Measurements from ENCODE around the gene TBL1X. TPM values are rescaled to one million over a fixed set of nuclear protein-coding genes. Genes with fewer than 3 reads are reported as not detected.

The TBL1X gene
- total and polyA plus RNA-seq, 2 of the 8 experiments (the other 6 are each of a cell fraction or from before 2014, with no cell fraction given): 13.3 to 25.6 TPM

DNA sequence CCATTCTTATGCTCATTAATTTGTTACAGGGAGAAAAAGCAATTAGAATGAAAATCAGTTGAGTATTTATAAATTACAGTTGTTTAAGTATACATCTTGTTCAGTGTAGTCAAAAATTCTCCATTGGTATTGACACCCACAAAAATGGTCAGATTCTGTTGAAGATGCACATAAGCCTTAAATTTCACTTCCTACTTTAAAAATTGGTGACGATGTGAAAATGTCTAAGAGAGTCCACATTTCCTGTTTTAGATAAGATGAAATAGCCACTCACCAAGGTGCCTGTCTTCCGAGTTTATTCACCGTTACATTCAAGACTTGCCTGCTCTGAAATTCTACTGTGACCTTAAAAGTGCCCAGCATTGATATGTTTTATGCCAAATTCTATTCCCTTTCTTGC, 207.1 kb downstream of the TBL1X start:
- H2BK20ac ChIP-seq (ENCODE audit: low read length): no peak overlapping the region
- no peaks in the 10 kb centered on the region; a peak in 1 of 8 replicates for H3K36me3 ChIP-seq (ENCODE audit: control insufficient read depth in 2 of 4, insufficient read depth in 4 of 4, low read length in 3 of 4)
- no peak overlapping the region for H3K23ac ChIP-seq (ENCODE audit: insufficient read length)
- H3K9me3 ChIP-seq (ENCODE audit: insufficient read depth in 2 of 2, low read depth in 1 of 2, low read length in 1 of 2): no peaks in the 10 kb centered on the region
- WGBS, 2 experiments (ENCODE audit: extremely low coverage in 1 of 2, insufficient coverage in 1 of 2, insufficient read length in 1 of 2, insufficient replicate concordance in 2 of 2, low coverage in 1 of 2, low lambda C conversion rate in 2 of 2, missing lambda C conversion rate in 1 of 2): 92% methylated on average over 3 of the region's 3 CpGs; no CpG with 5 or more reads in 1 of the 2 experiments
- H2AFZ ChIP-seq (ENCODE audit: low read length): no peak overlapping the region
- no peak overlapping the region for H3K4me2 ChIP-seq (ENCODE audit: insufficient read depth in 1 of 2, low read depth in 2 of 2, low read length in 2 of 2)
- no peak overlapping the region for H2AK5ac ChIP-seq (ENCODE audit: low read depth, low read length)
- CTCF ChIA-PET (ENCODE audit: partially characterized antibody): no interaction called here
- H4K5ac ChIP-seq (ENCODE audit: insufficient read length, low read depth, low read length): no peak overlapping the region
- no peaks in the 10 kb centered on the region for H3K79me2 ChIP-seq (ENCODE audit: control insufficient read depth in 1 of 2, insufficient read depth in 2 of 2, low read length in 2 of 2)
- H3K27me3 ChIP-seq (replicated peaks in 1 of 4; ENCODE audit: control insufficient read depth in 3 of 4, extremely low read depth in 1 of 4, insufficient read depth in 3 of 4, low read length in 3 of 4): no peaks in the 10 kb centered on the region
- H3K23me2 ChIP-seq (ENCODE audit: low read depth, low read length): no peaks in the 10 kb centered on the region
- no peaks in the 10 kb centered on the region for H4K20me1 ChIP-seq (replicated peaks in 1 of 2; ENCODE audit: control insufficient read depth in 1 of 2, insufficient read depth in 2 of 2, low read length in 2 of 2)
- H4K91ac ChIP-seq (replicated peaks; ENCODE audit: insufficient read length, low read length): no peak overlapping the region
- H2BK15ac ChIP-seq (ENCODE audit: low read length): no peak overlapping the region
- H3K18ac ChIP-seq (ENCODE audit: extremely low read depth, low read length): no peak overlapping the region
- H3K9ac ChIP-seq (replicated peaks in 1 of 4; ENCODE audit: extremely low read depth in 1 of 4, low read depth in 3 of 4, low read length in 3 of 4): no peak overlapping the region
- H3K4ac ChIP-seq (replicated peaks; ENCODE audit: insufficient read length, low read depth, low read length): no peak overlapping the region
- H3K4me3 ChIP-seq (ENCODE audit: extremely low read depth in 1 of 4, insufficient read depth in 2 of 4, low read depth in 3 of 4, low read length in 4 of 4): no peak overlapping the region
- FAIRE-seq (no peak), DNase-seq (ENCODE audit: low read depth in 1 of 2, low spot score in 2 of 2) (no peak)
- H3K4me1 ChIP-seq (replicated peaks in 1 of 4; ENCODE audit: control insufficient read depth in 3 of 4, insufficient read depth in 4 of 4, low read length in 3 of 4): no peaks in the 10 kb centered on the region; a peak in 1 of 7 replicates
- H3K27ac ChIP-seq (ENCODE audit: low read depth, low read length): no peak overlapping the region
- H3K56ac ChIP-seq (replicated peaks; ENCODE audit: insufficient read length, low read depth, low read length): no peak overlapping the region
- H2BK12ac ChIP-seq (ENCODE audit: low read depth, low read length): no peak overlapping the region
- H2BK5ac ChIP-seq (ENCODE audit: low read depth, low read length): no peak overlapping the region
- no peak overlapping the region for H3K14ac ChIP-seq (ENCODE audit: insufficient read length)
- no peak overlapping the region for H2BK120ac ChIP-seq (replicated peaks; ENCODE audit: low read depth, low read length)
- H4K8ac ChIP-seq (ENCODE audit: extremely low read depth, insufficient read depth, low read length): no peak overlapping the region
- no peaks in the 10 kb centered on the region for H3K79me1 ChIP-seq (ENCODE audit: low read depth, low read length)
- POLR2A ChIA-PET (ENCODE audit: partially characterized antibody): no interaction called here
- no peak for TF ChIP-seq JUND (IDR thresholded peaks at IDR 0.05; ENCODE audit: low read length)
- no peak for TF ChIP-seq SIN3A (conservative IDR thresholded peaks at IDR 0.05 in 1 of 2, IDR thresholded peaks at IDR 0.05 in 1 of 2; ENCODE audit: low read depth in 1 of 2, low read length in 2 of 2)
- no peak for TF ChIP-seq EZH2 (IDR thresholded peaks at IDR 0.05; ENCODE audit: low read depth, low read length, severe bottlenecking)
- TF ChIP-seq TEAD4 (IDR thresholded peaks at IDR 0.05; ENCODE audit: low read depth, low read length): no peak
- no peak for TF ChIP-seq MAFK (IDR thresholded peaks at IDR 0.05; ENCODE audit: low read depth, low read length)
- no peak for TF ChIP-seq NRF1 (IDR thresholded peaks at IDR 0.05; ENCODE audit: low read depth, low read length)
- no peak for TF ChIP-seq GABPA (IDR thresholded peaks at IDR 0.05; ENCODE audit: borderline replicate concordance, insufficient read depth, low read length)
- TF ChIP-seq CHD1 (IDR thresholded peaks at IDR 0.05; ENCODE audit: low read depth, low read length): no peak
- TF ChIP-seq POLR2AphosphoS5 (IDR thresholded peaks at IDR 0.05; ENCODE audit: low read depth, low read length): no peak
- TF ChIP-seq TCF12 (IDR thresholded peaks at IDR 0.05; ENCODE audit: low read depth, low read length): no peak
- no peak for TF ChIP-seq CEBPB (IDR thresholded peaks at IDR 0.05; ENCODE audit: low read depth, low read length)
- TF ChIP-seq BCL11A (IDR thresholded peaks at IDR 0.05; ENCODE audit: low read depth in 2 of 2, low read length in 2 of 2): no peak
- no peak for TF ChIP-seq HDAC6 (IDR thresholded peaks at IDR 0.05; ENCODE audit: low read depth, low read length)
- TF ChIP-seq JUN (IDR thresholded peaks at IDR 0.05; ENCODE audit: low read depth, low read length): no peak
- TF ChIP-seq CBX5 (IDR thresholded peaks at IDR 0.05; ENCODE audit: low read depth, low read length): no peak
- TF ChIP-seq GTF2F1 (IDR thresholded peaks at IDR 0.05; ENCODE audit: borderline replicate concordance, low read depth, low read length): no peak

Measured in H1 (cell line).